ENCODE results near the gene ZEB1.
A peak's percentile ranks its signal among the peaks of the same experiment; 100 is the strongest.

The ZEB1 gene

DNA sequence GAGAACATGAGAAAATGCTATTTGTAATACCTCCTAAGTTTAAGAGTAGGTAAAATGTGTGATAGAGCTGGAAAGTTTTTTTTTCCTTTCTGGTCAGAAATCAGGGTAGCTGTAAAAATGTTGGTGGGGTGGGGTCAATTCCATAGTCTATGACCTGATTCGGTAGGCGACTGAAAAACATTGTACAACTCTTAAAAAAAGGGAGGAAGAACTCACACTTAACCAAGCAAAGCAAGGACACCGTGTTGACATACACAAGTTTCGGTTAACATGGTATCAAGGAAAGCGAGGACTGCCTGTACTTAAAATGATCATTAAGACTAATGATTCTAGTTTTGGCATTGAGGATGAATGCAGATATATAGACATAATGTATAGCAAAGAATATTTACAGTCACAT, 1.8 kb upstream of the ZEB1 start:
- TF ChIP-seq, protein P1, sequence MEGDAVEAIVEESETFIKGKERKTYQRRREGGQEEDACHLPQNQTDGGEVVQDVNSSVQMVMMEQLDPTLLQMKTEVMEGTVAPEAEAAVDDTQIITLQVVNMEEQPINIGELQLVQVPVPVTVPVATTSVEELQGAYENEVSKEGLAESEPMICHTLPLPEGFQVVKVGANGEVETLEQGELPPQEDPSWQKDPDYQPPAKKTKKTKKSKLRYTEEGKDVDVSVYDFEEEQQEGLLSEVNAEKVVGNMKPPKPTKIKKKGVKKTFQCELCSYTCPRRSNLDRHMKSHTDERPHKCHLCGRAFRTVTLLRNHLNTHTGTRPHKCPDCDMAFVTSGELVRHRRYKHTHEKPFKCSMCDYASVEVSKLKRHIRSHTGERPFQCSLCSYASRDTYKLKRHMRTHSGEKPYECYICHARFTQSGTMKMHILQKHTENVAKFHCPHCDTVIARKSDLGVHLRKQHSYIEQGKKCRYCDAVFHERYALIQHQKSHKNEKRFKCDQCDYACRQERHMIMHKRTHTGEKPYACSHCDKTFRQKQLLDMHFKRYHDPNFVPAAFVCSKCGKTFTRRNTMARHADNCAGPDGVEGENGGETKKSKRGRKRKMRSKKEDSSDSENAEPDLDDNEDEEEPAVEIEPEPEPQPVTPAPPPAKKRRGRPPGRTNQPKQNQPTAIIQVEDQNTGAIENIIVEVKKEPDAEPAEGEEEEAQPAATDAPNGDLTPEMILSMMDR (conservative IDR thresholded peaks at IDR 0.05; ENCODE audit: low read depth), result no peak
- ChIA-PET POLR2A (ENCODE audit: low non-redundant PET) (no interaction called here), CTCF (no interaction called here)
- no peak for DNase-seq (ENCODE audit: low spot score)
- H3K27ac ChIP-seq, result no peak overlapping the region

DNA sequence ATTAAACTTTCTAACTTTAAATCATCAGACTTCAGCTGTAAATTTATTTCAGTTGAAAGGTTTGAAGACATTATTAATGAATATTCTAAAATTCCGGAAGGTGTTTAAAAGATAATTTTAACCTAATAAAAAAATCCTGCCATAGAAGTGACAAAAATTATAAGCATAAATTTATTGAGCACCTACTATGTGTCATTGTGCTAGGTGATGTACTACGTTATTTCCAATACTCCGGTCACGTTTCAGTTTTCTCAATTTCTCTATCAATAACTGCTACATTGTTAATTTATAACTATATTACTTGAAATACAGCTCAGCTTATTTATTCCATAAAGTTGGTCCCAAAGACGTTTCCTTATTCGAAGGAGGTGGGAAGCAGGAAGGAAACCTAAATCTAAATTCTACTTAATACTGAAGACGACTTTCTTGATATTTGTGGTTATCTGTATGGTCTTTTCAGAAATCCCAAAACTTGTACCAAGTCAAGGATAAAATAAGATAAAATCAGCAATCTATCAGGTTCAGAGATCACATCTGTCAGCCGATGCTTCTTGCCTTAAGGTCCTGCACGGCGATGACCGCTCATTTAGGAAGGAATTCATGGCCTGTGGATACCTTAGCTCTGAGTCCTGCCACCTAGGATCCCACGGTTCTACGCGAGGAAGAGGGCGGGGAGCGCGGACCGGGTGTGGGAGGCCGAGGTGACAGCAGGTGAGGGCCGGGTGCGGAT, 1.2 kb upstream of the ZEB1 start:
- TF ChIP-seq, protein P1 (conservative IDR thresholded peaks at IDR 0.05; ENCODE audit: low read depth), result no peak
- ChIA-PET POLR2A (ENCODE audit: low non-redundant PET) (interaction anchor here (0.7 kb wide), 1 partner anchor 184 kb away, joined by 3 read pairs; no protein-coding TSS in a partner anchor), CTCF (interaction anchor here (0.6 kb wide), 1 partner anchor 158 kb away, joined by 3 read pairs; no protein-coding TSS in a partner anchor)
- DNase-seq (ENCODE audit: low spot score), result no peak
- peak overlapping the region; percentile 98 for H3K27ac ChIP-seq

DNA sequence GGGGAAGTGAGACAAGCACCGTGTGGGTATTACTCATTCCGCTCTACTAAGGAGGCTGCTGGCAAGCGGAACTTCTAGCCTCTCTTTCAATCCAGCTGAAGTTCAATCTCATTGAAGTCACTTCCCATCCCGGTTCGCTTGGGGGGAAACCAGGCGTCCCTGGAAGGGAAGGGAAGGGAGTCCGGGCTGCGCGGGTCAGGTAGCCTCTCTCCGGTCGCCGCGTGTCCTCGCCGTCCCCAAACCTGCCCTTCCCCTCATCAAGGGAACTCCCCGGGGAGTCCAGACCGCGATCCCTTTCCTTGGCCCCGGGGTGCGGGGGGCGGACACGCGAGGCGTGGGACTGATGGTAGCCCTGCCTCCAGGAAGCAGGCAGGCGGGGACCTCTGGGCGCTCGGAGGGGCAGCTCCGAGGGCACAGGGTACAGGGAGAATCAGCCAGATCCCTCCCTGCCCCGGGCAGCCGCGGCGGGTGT, 598 bp upstream of the ZEB1 start:
- peak overlapping the region; percentile 98 for H3K27ac ChIP-seq
- TF ChIP-seq, protein P1 (conservative IDR thresholded peaks at IDR 0.05; ENCODE audit: low read depth), result no peak
- POLR2A ChIA-PET (ENCODE audit: low non-redundant PET), result interaction anchor here (0.7 kb wide), 2 partner anchors 180 to 185 kb away, joined by 3 read pairs; no protein-coding TSS in a partner anchor
- peak; percentile 56 for DNase-seq (ENCODE audit: low spot score)
- CTCF ChIA-PET, result interaction anchor here (0.6 kb wide), 1 partner anchor 157 kb away, joined by 3 read pairs; no protein-coding TSS in a partner anchor

DNA sequence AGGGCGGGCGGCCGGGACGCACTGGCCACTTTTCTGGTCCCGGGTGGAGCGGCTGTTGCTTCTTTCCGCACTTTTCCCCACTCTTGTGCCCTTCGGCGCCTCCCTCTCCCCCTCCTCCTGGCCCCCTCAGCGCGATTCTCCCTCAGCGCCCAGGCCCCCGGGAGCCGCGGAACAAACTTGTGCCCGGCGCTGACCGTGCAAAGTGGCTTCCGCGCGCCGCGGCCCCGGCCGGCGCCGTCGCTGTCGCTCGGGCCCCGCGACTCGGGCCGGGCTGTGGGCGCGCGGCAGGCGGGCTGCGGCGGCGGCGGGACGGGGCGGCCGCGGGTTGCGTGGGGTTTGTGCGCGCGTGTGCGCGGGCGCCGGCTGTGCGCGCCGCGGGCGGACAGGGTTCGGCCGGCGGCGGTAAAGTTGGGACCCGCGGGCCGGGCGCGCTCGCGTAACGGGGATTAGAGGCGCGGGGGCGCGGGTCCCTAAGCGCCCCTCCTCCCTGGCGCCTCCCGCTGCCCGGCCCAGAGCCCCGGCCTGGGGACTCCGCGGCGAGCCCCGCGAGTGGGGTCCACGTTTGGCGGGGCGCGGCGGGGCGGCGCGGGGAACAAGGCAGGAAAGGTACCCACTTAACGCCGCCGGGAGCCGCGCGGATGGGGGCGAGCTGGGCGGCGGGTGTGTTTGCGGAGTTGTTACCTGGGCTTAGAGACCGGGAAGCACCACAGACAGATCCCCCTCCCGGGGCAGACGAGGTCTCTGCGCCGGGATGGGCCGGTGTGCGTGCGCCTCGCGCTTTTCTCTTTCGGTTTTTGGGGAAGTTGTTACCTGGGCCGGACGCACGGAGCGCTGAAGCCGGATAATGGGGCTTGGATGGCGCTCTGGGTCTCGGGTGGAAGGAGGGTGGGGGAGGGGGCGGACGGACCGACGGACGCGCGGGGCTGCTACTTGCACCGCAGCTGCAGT, 860 bp downstream of the ZEB1 start:
- no peak for DNase-seq (ENCODE audit: low spot score)
- ChIA-PET CTCF (interaction anchor here (0.6 to 0.9 kb wide), 3 partner anchors 543 to 960 kb away, joined by 3 to 4 read pairs (median 3); no protein-coding TSS in a partner anchor), POLR2A (ENCODE audit: low non-redundant PET) (no interaction called here)
- TF ChIP-seq, protein P1 (conservative IDR thresholded peaks at IDR 0.05; ENCODE audit: low read depth), result 0 out of 2 replicates have a peak, but pooled peaks have one; percentile 8
- peak overlapping the region; percentile 98 for H3K27ac ChIP-seq

DNA sequence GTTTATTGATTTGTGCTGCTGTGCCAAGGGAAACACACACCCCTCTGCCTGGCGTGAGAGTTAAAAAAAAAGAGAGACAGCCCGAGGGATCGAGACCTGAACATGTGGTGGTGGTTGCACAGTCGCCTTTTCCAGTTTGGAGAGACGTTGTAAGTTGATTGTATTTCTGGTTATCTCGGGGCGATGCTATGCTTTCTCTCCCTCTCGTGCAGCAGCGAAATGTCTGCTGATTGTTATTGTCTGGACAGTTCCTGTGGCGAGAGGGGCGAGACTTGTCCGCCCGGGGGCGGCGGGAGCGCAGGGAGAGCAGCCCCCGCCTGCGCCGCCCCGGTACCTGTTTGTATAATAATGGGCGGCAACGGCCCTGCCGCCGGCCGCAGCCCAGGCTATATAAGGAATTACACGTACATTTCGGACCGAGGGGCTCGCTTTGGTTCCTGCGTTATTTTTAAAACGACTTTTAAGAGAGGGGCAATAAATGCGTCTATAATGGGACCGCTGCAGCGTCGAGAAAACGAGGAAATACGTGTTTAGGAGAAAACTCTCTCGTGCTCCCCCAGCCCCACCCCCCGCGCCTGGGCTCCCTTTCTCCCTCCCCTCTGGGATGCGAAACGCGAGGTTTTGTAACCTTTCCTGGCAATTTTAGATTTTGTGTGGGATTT, 1.7 kb downstream of the ZEB1 start:
- TF ChIP-seq, protein P1 (conservative IDR thresholded peaks at IDR 0.05; ENCODE audit: low read depth), result no peak
- DNase-seq (ENCODE audit: low spot score), result no peak

More for the DNA sequence above, 1.7 kb downstream of the ZEB1 start:
- POLR2A ChIA-PET (ENCODE audit: low non-redundant PET), result no interaction called here
- H3K27ac ChIP-seq, result peak overlapping the region; percentile 98
- CTCF ChIA-PET, result interaction anchor here (0.6 to 0.9 kb wide), 4 partner anchors 430 to 961 kb away, joined by 3 to 4 read pairs (median 3); no protein-coding TSS in a partner anchor
